Measurements from ENCODE around the gene RRBP1.

Gene RRBP1

GRCh38 chr20:17619351-17620093 is 62.5 kb downstream of the RRBP1 start:
- DNase-seq = no peak

GRCh38 chr20:17618673-17619013 is 63.4 kb downstream of the RRBP1 start:
- DNase-seq = no peak

GRCh38 chr20:17617868-17618672 is 64.0 kb downstream of the RRBP1 start:
- DNase-seq = no peak

GRCh38 chr20:17617212-17617867 is 64.7 kb downstream of the RRBP1 start:
- peak; percentile 64 for DNase-seq

- DNase-seq = no peak
Measured at GRCh38 chr20:17616480-17617211, 65.4 kb downstream of the RRBP1 start.

GRCh38 chr20:17615645-17616479 is 66.2 kb downstream of the RRBP1 start:
- no peak for DNase-seq

GRCh38 chr20:17614812-17615644 is 67.0 kb downstream of the RRBP1 start:
- DNase-seq = no peak

GRCh38 chr20:17614176-17614811 is 67.7 kb downstream of the RRBP1 start:
- DNase-seq = peak; percentile 19

GRCh38 chr20:17613328-17614175 is 68.5 kb downstream of the RRBP1 start:
- DNase-seq = no peak

GRCh38 chr20:17612992-17613327 is 69.1 kb downstream of the RRBP1 start:
- no peak for DNase-seq

GRCh38 chr20:17612287-17612991 is 69.6 kb downstream of the RRBP1 start:
- no peak for DNase-seq

- DNase-seq = peak; percentile 13
Measured at GRCh38 chr20:17611540-17612286, 70.3 kb downstream of the RRBP1 start.

GRCh38 chr20:17611290-17611539 is 70.8 kb downstream of the RRBP1 start:
- no peak for DNase-seq

GRCh38 chr20:17610566-17611289 is 71.3 kb downstream of the RRBP1 start:
- no peak for DNase-seq

GRCh38 chr20:17609811-17610377 is 72.1 kb downstream of the RRBP1 start:
- no peak for DNase-seq

- no peak for DNase-seq
Measured at GRCh38 chr20:17608701-17609497, 73.1 kb downstream of the RRBP1 start.

GRCh38 chr20:17606001-17606400 is 76.0 kb downstream of the RRBP1 start:
- no peak for DNase-seq

Data from NCI-H82 (cell line).